ENCODE data around the gene SPATA20.

The SPATA20 gene

DNA sequence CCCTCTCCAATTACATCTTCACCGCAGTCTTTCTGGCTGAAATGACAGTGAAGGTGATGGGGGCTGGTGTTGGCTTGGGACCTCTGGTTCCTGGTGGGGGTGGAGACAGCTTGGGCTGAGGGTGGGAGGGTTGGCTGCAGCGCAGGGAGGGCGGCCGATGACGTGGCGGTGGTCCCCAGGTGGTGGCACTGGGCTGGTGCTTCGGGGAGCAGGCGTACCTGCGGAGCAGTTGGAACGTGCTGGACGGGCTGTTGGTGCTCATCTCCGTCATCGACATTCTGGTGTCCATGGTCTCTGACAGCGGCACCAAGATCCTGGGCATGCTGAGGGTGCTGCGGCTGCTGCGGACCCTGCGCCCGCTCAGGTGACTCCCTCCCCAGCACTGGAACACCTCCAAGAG, 55.9 kb downstream of the SPATA20 start:
- DNase-seq (ENCODE audit: low spot score) = no peak

DNA sequence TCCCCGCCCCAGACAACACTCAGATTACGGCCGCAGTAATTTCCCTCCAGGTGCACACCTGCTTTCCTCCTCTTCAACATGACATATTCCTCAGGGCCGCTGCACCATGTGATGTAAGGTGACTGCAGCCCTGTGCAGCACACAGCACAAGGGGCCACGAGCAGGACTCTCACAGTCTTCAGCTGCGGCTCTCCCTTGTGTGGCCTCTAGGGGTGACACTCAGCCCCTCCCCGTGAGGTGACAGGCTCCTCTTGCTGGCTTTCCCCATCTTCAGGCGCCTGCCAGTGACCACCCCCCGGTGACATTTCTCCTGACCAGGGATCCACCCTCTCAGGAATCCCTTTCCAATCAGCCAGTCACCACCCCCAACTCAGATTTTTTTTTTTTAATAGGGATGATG, 56.4 kb downstream of the SPATA20 start:
- DNase-seq (ENCODE audit: low spot score) = no peak

DNA sequence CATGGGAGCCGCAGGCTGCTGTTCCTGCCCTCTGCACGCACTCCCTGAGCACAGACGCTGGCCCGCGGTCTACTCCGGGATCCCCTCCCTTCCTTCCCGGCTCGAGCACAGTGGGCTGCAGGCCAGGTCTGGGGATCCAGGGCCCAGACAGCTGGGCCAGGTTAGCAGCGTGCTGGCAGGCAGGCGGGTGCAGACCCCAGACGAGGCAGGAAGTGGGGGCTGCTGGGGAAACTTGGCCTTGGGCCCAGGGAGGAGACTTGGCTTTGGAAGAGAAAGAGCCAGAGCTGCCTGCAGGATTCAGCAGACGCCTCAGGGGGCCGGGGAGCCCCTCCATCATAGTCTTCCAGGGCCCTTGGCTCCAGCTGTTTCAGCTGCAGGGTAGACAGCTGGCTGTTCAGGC, 57.5 kb downstream of the SPATA20 start:
- no peak for DNase-seq (ENCODE audit: low spot score)

DNA sequence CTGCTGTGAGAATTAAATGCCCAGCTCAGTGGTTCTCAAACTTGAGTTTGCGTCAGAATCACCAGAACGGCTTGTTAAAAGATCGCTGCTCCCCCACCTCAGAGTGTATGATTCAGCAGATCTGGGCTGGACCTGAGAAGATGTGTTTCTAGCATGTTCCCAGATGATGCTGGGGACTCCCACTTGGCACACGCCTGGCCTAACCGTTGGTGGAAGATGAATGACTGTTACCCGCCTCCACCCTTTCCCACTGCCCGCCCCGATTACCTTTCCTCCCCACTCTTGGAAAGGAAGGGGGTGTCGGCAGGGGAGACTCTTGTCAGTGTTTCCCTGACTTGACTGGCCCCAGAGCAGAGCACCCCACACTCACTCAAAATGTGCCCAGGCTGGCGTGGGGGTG, 58.5 kb downstream of the SPATA20 start:
- no peak for DNase-seq (ENCODE audit: low spot score)

Data from activated CD4-positive, alpha-beta T cell treated with anti-CD3 and anti-CD28 coated beads, Interleukin-2, Interleukin-4, amounts not matched to agents 100 ng/mL and 50 ng/mL, durations not matched to agents 16 hours and 8 hours (primary cell).